HepG2 (cell line): ENCODE measurements around the gene B3GAT3. TPM values are rescaled to one million over a fixed set of nuclear protein-coding genes. Genes with fewer than 3 reads are reported as not detected.

ENCODE experiments used
- ARID3A ChIP-seq: IDR thresholded peaks from 2 replicates; pipeline ENCODE4 v1.6.1; 2012; ENCODE audit warnings: low read depth, low read length, improper control_type of control experiment
- ATAD3A ChIP-seq: sonication (generic); formaldehyde crosslinking; IDR thresholded peaks from 2 replicates; pipeline ENCODE4 v1.4.0; 2020; ENCODE audit warnings: missing genetic modification reagents
- E2F1 ChIP-seq: sonication (generic); formaldehyde crosslinking; IDR thresholded peaks from 2 replicates; pipeline ENCODE4 v1.5.0; 2020; ENCODE audit warnings: missing genetic modification reagents
- E2F2 ChIP-seq: sonication (generic); formaldehyde crosslinking; IDR thresholded peaks from 2 replicates; pipeline ENCODE4 v1.4.0; 2020; ENCODE audit warnings: missing genetic modification reagents, borderline replicate concordance
- FOXP4 ChIP-seq: sonication (generic); formaldehyde crosslinking; IDR thresholded peaks from 2 replicates; pipeline ENCODE4 v1.4.0; 2020; ENCODE audit warnings: missing genetic modification reagents
- MAZ ChIP-seq, 2 experiments: sonication (generic) in 1 of 2; formaldehyde crosslinking in 1 of 2; IDR thresholded peaks; 2 replicates each; pipeline versions ENCODE4 v1.5.0 to v1.6.1; 2012 to 2020; ENCODE audit warnings: low read depth in 2 of 2, mild to moderate bottlenecking in 2 of 2, borderline replicate concordance in 1 of 2, improper control_type of control experiment in 1 of 2, low read length in 1 of 2, missing genetic modification reagents in 1 of 2, moderate library complexity in 1 of 2
- ZBTB7B ChIP-seq: sonication (generic); formaldehyde crosslinking; IDR thresholded peaks from 2 replicates; pipeline ENCODE4 v1.4.0; 2020; ENCODE audit warnings: missing genetic modification reagents
- ZNF331 ChIP-seq: sonication (generic); formaldehyde crosslinking; IDR thresholded peaks from 2 replicates; pipeline ENCODE4 v1.4.0; 2020; ENCODE audit warnings: missing genetic modification reagents
- ZNF430 ChIP-seq: sonication (generic); formaldehyde crosslinking; IDR thresholded peaks from 2 replicates; pipeline ENCODE4 v1.9.0; 2021; ENCODE audit warnings: mild to moderate bottlenecking, missing genetic modification reagents
- ZNF577 ChIP-seq: sonication (generic); formaldehyde crosslinking; IDR thresholded peaks from 2 replicates; pipeline ENCODE4 v1.4.0; 2020; ENCODE audit warnings: mild to moderate bottlenecking, low read depth, missing genetic modification reagents, borderline replicate concordance
- polyA plus RNA-seq, 8 experiments: library from polyadenylated mRNA; depleted of rRNA in 3 of 8; stranded (reverse) in 7 of 8; unstranded in 1 of 8; fragments of >200 nt; fragmentation: Illumina TruSeq in 4 of 8; extraction: Trizol in 4 of 8; gene quantifications; 2 replicates each; pipeline versions ENCODE4 v1.2.1 to v1.2.3, GENCODE V29; 2011 to 2016; ENCODE audit warnings: low read depth in 4 of 8, missing spikeins in 1 of 8, mixed read lengths in 1 of 8; ENCODE audit not compliant: insufficient read depth in 1 of 8
- total RNA-seq, 5 experiments: library from RNA; depleted of rRNA; stranded (reverse); fragments of >200 nt; fragmentation: Illumina TruSeq; extraction: Trizol; gene quantifications; 2 replicates each; pipeline ENCODE4 v1.2.3, GENCODE V29; 2016; ENCODE audit warnings: low read depth in 1 of 5
- TF ChIP-seq, protein P1 (sequence below): sonication (generic); formaldehyde crosslinking; IDR thresholded peaks from 2 replicates; pipeline ENCODE4 v1.5.0; 2020; ENCODE audit warnings: mild to moderate bottlenecking, missing genetic modification reagents
- TF ChIP-seq, protein P2 (sequence below): sonication (generic); formaldehyde crosslinking; IDR thresholded peaks from 2 replicates; pipeline ENCODE4 v1.8.0; 2022; ENCODE audit warnings: missing genetic modification reagents, mild to moderate bottlenecking, moderate library complexity, borderline replicate concordance
- TF ChIP-seq, protein P3 (sequence below): sonication (generic); formaldehyde crosslinking; IDR thresholded peaks from 2 replicates; pipeline ENCODE4 v1.8.0; 2023; ENCODE audit warnings: mild to moderate bottlenecking, missing genetic modification reagents

The B3GAT3 gene
- total and polyA plus RNA-seq, 2 of the 13 experiments (the other 11 are each of a cell fraction or from before 2014, with no cell fraction given): 21.3 to 26.1 TPM

GRCh38 chr11:62621567-62622470, at the start of gene B3GAT3 (continued):
- TF ChIP-seq, protein P1, sequence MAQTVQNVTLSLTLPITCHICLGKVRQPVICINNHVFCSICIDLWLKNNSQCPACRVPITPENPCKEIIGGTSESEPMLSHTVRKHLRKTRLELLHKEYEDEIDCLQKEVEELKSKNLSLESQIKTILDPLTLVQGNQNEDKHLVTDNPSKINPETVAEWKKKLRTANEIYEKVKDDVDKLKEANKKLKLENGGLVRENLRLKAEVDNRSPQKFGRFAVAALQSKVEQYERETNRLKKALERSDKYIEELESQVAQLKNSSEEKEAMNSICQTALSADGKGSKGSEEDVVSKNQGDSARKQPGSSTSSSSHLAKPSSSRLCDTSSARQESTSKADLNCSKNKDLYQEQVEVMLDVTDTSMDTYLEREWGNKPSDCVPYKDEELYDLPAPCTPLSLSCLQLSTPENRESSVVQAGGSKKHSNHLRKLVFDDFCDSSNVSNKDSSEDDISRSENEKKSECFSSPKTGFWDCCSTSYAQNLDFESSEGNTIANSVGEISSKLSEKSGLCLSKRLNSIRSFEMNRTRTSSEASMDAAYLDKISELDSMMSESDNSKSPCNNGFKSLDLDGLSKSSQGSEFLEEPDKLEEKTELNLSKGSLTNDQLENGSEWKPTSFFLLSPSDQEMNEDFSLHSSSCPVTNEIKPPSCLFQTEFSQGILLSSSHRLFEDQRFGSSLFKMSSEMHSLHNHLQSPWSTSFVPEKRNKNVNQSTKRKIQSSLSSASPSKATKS (CRISPR knock-in tag): no peak
- peak; percentile 50; the same call in 1 of the 2 replicates for TF ChIP-seq FOXP4 (CRISPR knock-in tag)
- peak; percentile 49; the same call in 1 of the 2 replicates for TF ChIP-seq ARID3A
- peak; percentile 88; the same call in 1 of the 2 replicates for TF ChIP-seq MAZ (IDR thresholded peaks at IDR 0.05; ENCODE audit: borderline replicate concordance, low read depth, low read length)
- TF ChIP-seq MAZ (CRISPR knock-in tag; IDR thresholded peaks at IDR 0.05; ENCODE audit: low read depth): peak; percentile 92
- TF ChIP-seq ZBTB7B: 0 out of 2 replicates have a peak, but pooled peaks have one; percentile 47
- TF ChIP-seq, protein P2, sequence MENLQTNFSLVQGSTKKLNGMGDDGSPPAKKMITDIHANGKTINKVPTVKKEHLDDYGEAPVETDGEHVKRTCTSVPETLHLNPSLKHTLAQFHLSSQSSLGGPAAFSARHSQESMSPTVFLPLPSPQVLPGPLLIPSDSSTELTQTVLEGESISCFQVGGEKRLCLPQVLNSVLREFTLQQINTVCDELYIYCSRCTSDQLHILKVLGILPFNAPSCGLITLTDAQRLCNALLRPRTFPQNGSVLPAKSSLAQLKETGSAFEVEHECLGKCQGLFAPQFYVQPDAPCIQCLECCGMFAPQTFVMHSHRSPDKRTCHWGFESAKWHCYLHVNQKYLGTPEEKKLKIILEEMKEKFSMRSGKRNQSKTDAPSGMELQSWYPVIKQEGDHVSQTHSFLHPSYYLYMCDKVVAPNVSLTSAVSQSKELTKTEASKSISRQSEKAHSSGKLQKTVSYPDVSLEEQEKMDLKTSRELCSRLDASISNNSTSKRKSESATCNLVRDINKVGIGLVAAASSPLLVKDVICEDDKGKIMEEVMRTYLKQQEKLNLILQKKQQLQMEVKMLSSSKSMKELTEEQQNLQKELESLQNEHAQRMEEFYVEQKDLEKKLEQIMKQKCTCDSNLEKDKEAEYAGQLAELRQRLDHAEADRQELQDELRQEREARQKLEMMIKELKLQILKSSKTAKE (CRISPR knock-in tag): peak; percentile 36; the same call in 1 of the 2 replicates
- TF ChIP-seq E2F2: no peak
- TF ChIP-seq E2F1 (CRISPR knock-in tag): peak; percentile 95
- TF ChIP-seq ATAD3A (CRISPR knock-in tag): no peak
- TF ChIP-seq ZNF577 (CRISPR knock-in tag): no peak
- TF ChIP-seq ZNF430 (CRISPR knock-in tag): peak; percentile 94
- TF ChIP-seq, protein P3, sequence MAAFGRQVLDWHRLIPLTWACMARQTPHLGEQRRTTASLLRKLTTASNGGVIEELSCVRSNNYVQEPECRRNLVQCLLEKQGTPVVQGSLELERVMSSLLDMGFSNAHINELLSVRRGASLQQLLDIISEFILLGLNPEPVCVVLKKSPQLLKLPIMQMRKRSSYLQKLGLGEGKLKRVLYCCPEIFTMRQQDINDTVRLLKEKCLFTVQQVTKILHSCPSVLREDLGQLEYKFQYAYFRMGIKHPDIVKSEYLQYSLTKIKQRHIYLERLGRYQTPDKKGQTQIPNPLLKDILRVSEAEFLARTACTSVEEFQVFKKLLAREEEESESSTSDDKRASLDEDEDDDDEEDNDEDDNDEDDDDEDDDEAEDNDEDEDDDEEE (CRISPR knock-in tag): no peak
- TF ChIP-seq ZNF331: peak; percentile 89
